Activated CD4-positive, alpha-beta T cell treated with anti-CD3 and anti-CD28 coated beads, Interleukin-2, Interleukin-4, amounts not matched to agents 100 ng/mL and 50 ng/mL, durations not matched to agents 16 hours and 8 hours (primary cell): ENCODE results near the gene WDFY2.

Experiments
- DNase-seq: peaks from one replicate; pipeline ENCODE4 v3.0.0-alpha.2; 2020; ENCODE audit warnings: low spot score

WDFY2 gene

GRCh38 chr13:51707461-51707860 lies 123.2 kb downstream of the WDFY2 start:
- no peak for DNase-seq

- DNase-seq: no peak
Measured at GRCh38 chr13:51713807-51714206, 129.5 kb downstream of the WDFY2 start.

- DNase-seq: peak; percentile 53
Measured at GRCh38 chr13:51714663-51715168, 130.5 kb downstream of the WDFY2 start.

GRCh38 chr13:51715613-51716012 lies 131.4 kb downstream of the WDFY2 start:
- DNase-seq: no peak

GRCh38 chr13:51717786-51718398 lies 133.6 kb downstream of the WDFY2 start:
- no peak for DNase-seq

GRCh38 chr13:51719394-51719793 lies 135.1 kb downstream of the WDFY2 start:
- DNase-seq: no peak

GRCh38 chr13:51721496-51721895 lies 137.2 kb downstream of the WDFY2 start:
- no peak for DNase-seq

- no peak for DNase-seq
Measured at GRCh38 chr13:51723529-51723928, 139.3 kb downstream of the WDFY2 start.

- no peak for DNase-seq
Measured at GRCh38 chr13:51724721-51725120, 140.5 kb downstream of the WDFY2 start.

GRCh38 chr13:51726446-51727193 lies 142.4 kb downstream of the WDFY2 start:
- no peak for DNase-seq

- no peak for DNase-seq
Measured at GRCh38 chr13:51727634-51728274, 143.5 kb downstream of the WDFY2 start.

GRCh38 chr13:51728275-51728673 lies 144.0 kb downstream of the WDFY2 start:
- peak; percentile 54 for DNase-seq

GRCh38 chr13:51728972-51729371 lies 144.7 kb downstream of the WDFY2 start:
- peak; percentile 16 for DNase-seq

GRCh38 chr13:51729866-51730553 lies 145.7 kb downstream of the WDFY2 start:
- peak; percentile 64 for DNase-seq

- DNase-seq: no peak
Measured at GRCh38 chr13:51730927-51731326, 146.7 kb downstream of the WDFY2 start.

- DNase-seq: no peak
Measured at GRCh38 chr13:51731759-51732158, 147.5 kb downstream of the WDFY2 start.

GRCh38 chr13:51733374-51734298 lies 149.4 kb downstream of the WDFY2 start:
- no peak for DNase-seq

GRCh38 chr13:51734786-51735185 lies 150.5 kb downstream of the WDFY2 start:
- DNase-seq: no peak

- DNase-seq: no peak
Measured at GRCh38 chr13:51737609-51738008, 153.3 kb downstream of the WDFY2 start.

GRCh38 chr13:51738226-51738905 lies 154.1 kb downstream of the WDFY2 start:
- peak; percentile 35 for DNase-seq
